ENCODE results near the gene SCN5A. TPM values are rescaled to one million over a fixed set of nuclear protein-coding genes. Genes with fewer than 3 reads are reported as not detected.

SCN5A gene
- total RNA-seq, 1 experiment from 2014 or later = 0.54 TPM

GRCh38 chr3:38630606-38631005 lies 18.9 kb downstream of the SCN5A start:
- Histone ChIP-seq H3K4me3 (ENCODE audit: low read depth, low read length, poor library complexity, severe bottlenecking) (no peak overlapping the region), H3K27ac (ENCODE audit: low read depth, low read length, poor library complexity, severe bottlenecking) (no peak overlapping the region), H3K36me3 (ENCODE audit: insufficient read depth, low read length, poor library complexity, severe bottlenecking) (no peaks in the 10 kb centered on the region), H3K4me1 (ENCODE audit: insufficient read depth, low read length, poor library complexity, severe bottlenecking) (no peaks in the 10 kb centered on the region), H3K27me3 (replicated peaks; ENCODE audit: insufficient read depth, low read depth, low read length, poor library complexity) (no peaks in the 10 kb centered on the region), H3K9me3 (ENCODE audit: low read depth, low read length, poor library complexity, severe bottlenecking) (no peaks in the 10 kb centered on the region)
- intact Hi-C loops (cut with micrococcal nuclease; ENCODE audit: unreplicated experiment) = no loop called here
- TF ChIP-seq CTCF (conservative IDR thresholded peaks at IDR 0.05; ENCODE audit: low read depth, low read length) (no peak), EZH2 (IDR thresholded peaks at IDR 0.05; ENCODE audit: borderline replicate concordance, low read depth, low read length, poor library complexity, severe bottlenecking) (no peak)
- ChIA-PET POLR2A (ENCODE audit: low non-redundant PET) (no interaction called here), CTCF (no interaction called here)
- no peak for DNase-seq (ENCODE audit: low spot score)
- BruUV-seq (replicated peaks) = no TSS peak

GRCh38 chr3:38630070-38630469 lies 19.4 kb downstream of the SCN5A start:
- no peaks in the 10 kb centered on the region for H3K36me3 ChIP-seq (ENCODE audit: insufficient read depth, low read length, poor library complexity, severe bottlenecking)
- H3K9me3 ChIP-seq (ENCODE audit: low read depth, low read length, poor library complexity, severe bottlenecking) = no peaks in the 10 kb centered on the region
- DNase-seq (ENCODE audit: low spot score) = no peak
- no peak overlapping the region for H3K4me3 ChIP-seq (ENCODE audit: low read depth, low read length, poor library complexity, severe bottlenecking)
- intact Hi-C loops (cut with micrococcal nuclease; ENCODE audit: unreplicated experiment) = no loop called here
- ChIA-PET CTCF (no interaction called here), POLR2A (ENCODE audit: low non-redundant PET) (no interaction called here)
- BruUV-seq (replicated peaks) = no TSS peak
- H3K27ac ChIP-seq (ENCODE audit: low read depth, low read length, poor library complexity, severe bottlenecking) = no peak overlapping the region
- H3K27me3 ChIP-seq (replicated peaks; ENCODE audit: insufficient read depth, low read depth, low read length, poor library complexity) = no peaks in the 10 kb centered on the region
- TF ChIP-seq EZH2 (IDR thresholded peaks at IDR 0.05; ENCODE audit: borderline replicate concordance, low read depth, low read length, poor library complexity, severe bottlenecking) (no peak), CTCF (conservative IDR thresholded peaks at IDR 0.05; ENCODE audit: low read depth, low read length) (no peak)
- H3K4me1 ChIP-seq (ENCODE audit: insufficient read depth, low read length, poor library complexity, severe bottlenecking) = no peaks in the 10 kb centered on the region

GRCh38 chr3:38628835-38629234 lies 20.7 kb downstream of the SCN5A start:
- Histone ChIP-seq H3K9me3 (ENCODE audit: low read depth, low read length, poor library complexity, severe bottlenecking) (no peaks in the 10 kb centered on the region), H3K27ac (ENCODE audit: low read depth, low read length, poor library complexity, severe bottlenecking) (no peak overlapping the region), H3K4me1 (ENCODE audit: insufficient read depth, low read length, poor library complexity, severe bottlenecking) (no peaks in the 10 kb centered on the region), H3K36me3 (ENCODE audit: insufficient read depth, low read length, poor library complexity, severe bottlenecking) (no peaks in the 10 kb centered on the region), H3K4me3 (ENCODE audit: low read depth, low read length, poor library complexity, severe bottlenecking) (no peak overlapping the region), H3K27me3 (replicated peaks; ENCODE audit: insufficient read depth, low read depth, low read length, poor library complexity) (no peaks in the 10 kb centered on the region)
- TF ChIP-seq EZH2 (IDR thresholded peaks at IDR 0.05; ENCODE audit: borderline replicate concordance, low read depth, low read length, poor library complexity, severe bottlenecking) (no peak), CTCF (conservative IDR thresholded peaks at IDR 0.05; ENCODE audit: low read depth, low read length) (no peak)
- POLR2A ChIA-PET (ENCODE audit: low non-redundant PET) = no interaction called here
- intact Hi-C loops (cut with micrococcal nuclease; ENCODE audit: unreplicated experiment) = no loop called here
- CTCF ChIA-PET = no interaction called here
- BruUV-seq (replicated peaks) = no TSS peak
- no peak for DNase-seq (ENCODE audit: low spot score)

Data from A673 (cell line).